HCT116 (cell line): Measurements from ENCODE around the gene EBP. TPM values are rescaled to one million over a fixed set of nuclear protein-coding genes. Genes with fewer than 3 reads are reported as not detected.

Experiments
- ATAC-seq: fragments of 200-7000 bp; cut with Tn5 transposase; 2 replicates; pipeline ENCODE4 v1.9.1; 2020; ENCODE audit warnings: mild to moderate bottlenecking, moderate library complexity
- BruUV-seq: library from RNA; stranded (reverse); fragments of 400-500 nt; replicated peaks from 2 replicates; lab custom pipeline; 2021; lab: Mats Ljungman, UMichigan
- CTCF ChIA-PET: fragments of 300-600 bp; sonication (Branson Sonifier 250); formaldehyde crosslinking; loops from one replicate; lab custom pipeline; 2021; ENCODE audit warnings: antibody characterized with exemption; lab: Charles Lee
- POLR2A ChIA-PET: fragments of 300-600, 350-600 bp; sonication (Branson Sonifier 250); formaldehyde crosslinking; loops from one replicate; lab custom pipeline; 2021; ENCODE audit warnings: antibody characterized with exemption; lab: Charles Lee
- RAD21 ChIA-PET, 2 experiments: fragments of 300-600 bp; sonication (Branson Sonifier 250); formaldehyde crosslinking; loops; one replicate each; lab custom pipeline; 2023; ENCODE audit warnings: low total read pairs in 2 of 2; ENCODE audit not compliant: uncharacterized antibody in 2 of 2, unreplicated experiment in 2 of 2, low non-redundant PET in 1 of 2; lab: Charles Lee
- DNase-seq: peaks from one replicate; pipeline ENCODE4 v3.0.0-alpha.2; 2010; ENCODE audit warnings: low read depth, low spot score
- H2AFZ ChIP-seq: fragments of 200-600 bp; shearing (Covaris generic), sonication (generic); 2 replicates; pipeline ENCODE4 v1.6.1; 2017; ENCODE audit warnings: low read depth, mixed run types, mixed read lengths, antibody characterized with exemption, low read length; ENCODE audit not compliant: poor library complexity, severe bottlenecking
- H3K27ac ChIP-seq: 2 replicates; pipeline ENCODE4 v1.5.1; 2012; ENCODE audit warnings: low read depth, low read length
- H3K27me3 ChIP-seq: fragments of 200-600 bp; sonication (generic); 2 replicates; pipeline ENCODE4 v1.6.1; 2016; ENCODE audit warnings: mixed run types, low read length, mixed read lengths; ENCODE audit not compliant: insufficient read depth
- H3K36me3 ChIP-seq, 2 experiments: fragments of 200-500 bp in 1 of 2; fragments of 200-600 bp in 1 of 2; sonication (Bioruptor generic) in 1 of 2; sonication (generic) in 1 of 2; 2 replicates each; pipeline versions ENCODE4 v1.5.1 to v1.6.1; 2014 to 2016; ENCODE audit warnings: low read length in 2 of 2, inconsistent platforms in 1 of 2, mixed read lengths in 1 of 2, mixed run types in 1 of 2; ENCODE audit not compliant: insufficient read depth in 2 of 2, control insufficient read depth in 1 of 2
- H3K4me1 ChIP-seq, 2 experiments: fragments of 200-600 bp in 1 of 2; sonication (generic) in 1 of 2; 2 replicates each; pipeline versions ENCODE4 v1.5.1 to v1.6.1; 2012 to 2017; ENCODE audit warnings: low read length in 2 of 2, inconsistent platforms in 1 of 2, mild to moderate bottlenecking in 1 of 2, mixed read lengths in 1 of 2, mixed run types in 1 of 2, moderate library complexity in 1 of 2; ENCODE audit not compliant: insufficient read depth in 2 of 2, control insufficient read depth in 1 of 2
- H3K4me2 ChIP-seq: fragments of 200-600 bp; sonication (generic); 2 replicates; pipeline ENCODE4 v1.6.1; 2017; ENCODE audit warnings: mixed run types, low read length, mixed read lengths
- H3K4me3 ChIP-seq, 2 experiments: fragments of 200-600 bp in 1 of 2; sonication (generic) in 1 of 2; replicated peaks in 1 of 2; 2 replicates each; pipeline ENCODE4 v1.5.1; 2011 to 2016; ENCODE audit warnings: low read length in 2 of 2, control low read depth in 1 of 2, low read depth in 1 of 2, mild to moderate bottlenecking in 1 of 2, mixed read lengths in 1 of 2, mixed run types in 1 of 2
- H3K79me2 ChIP-seq: fragments of 200-600 bp; sonication (generic); 2 replicates; pipeline ENCODE4 v1.6.1; 2017; ENCODE audit warnings: mild to moderate bottlenecking, mixed run types, low read length, moderate library complexity, mixed read lengths; ENCODE audit not compliant: insufficient read depth
- H3K9ac ChIP-seq: fragments of 200-600 bp; sonication (generic); 2 replicates; pipeline ENCODE4 v1.6.1; 2016; ENCODE audit warnings: low read length, mixed read lengths
- H3K9me2 ChIP-seq: fragments of 200-600 bp; sonication (generic), shearing (Covaris generic); 2 replicates; pipeline ENCODE4 v1.6.1; 2017; ENCODE audit warnings: mixed run types, mild to moderate bottlenecking, moderate library complexity; ENCODE audit not compliant: insufficient read depth
- H3K9me3 ChIP-seq, 2 experiments: fragments of 200-500 bp in 1 of 2; fragments of 200-600 bp in 1 of 2; sonication (Bioruptor generic) in 1 of 2; sonication (generic) in 1 of 2; 2 replicates each; pipeline ENCODE4 v1.6.1; 2014 to 2017; ENCODE audit warnings: low read length in 2 of 2, mixed read lengths in 2 of 2, inconsistent platforms in 1 of 2, low read depth in 1 of 2, mild to moderate bottlenecking in 1 of 2, mixed run types in 1 of 2, moderate library complexity in 1 of 2; ENCODE audit not compliant: control insufficient read depth in 1 of 2, insufficient read depth in 1 of 2
- H4K20me1 ChIP-seq: fragments of 200-600 bp; sonication (generic), shearing (Covaris generic); 2 replicates; pipeline ENCODE4 v1.6.1; 2017; ENCODE audit warnings: mixed run types, mild to moderate bottlenecking, moderate library complexity; ENCODE audit not compliant: insufficient read depth
- ATF3 ChIP-seq: IDR thresholded peaks from 2 replicates; pipeline ENCODE4 v1.6.1; 2012
- CEBPB ChIP-seq: IDR thresholded peaks from 2 replicates; pipeline ENCODE4 v1.6.1; 2012; ENCODE audit warnings: low read depth
- CTCF ChIP-seq, 3 experiments: fragments of 200-600 bp in 1 of 3; sonication (generic) in 1 of 3; IDR thresholded peaks in 2 of 3; conservative IDR thresholded peaks in 1 of 3; 2 replicates each; pipeline ENCODE4 v1.5.1; 2012 to 2017; ENCODE audit warnings: low read depth in 2 of 3, low read length in 2 of 3, antibody characterized with exemption in 1 of 3, borderline replicate concordance in 1 of 3, control low read depth in 1 of 3, mild to moderate bottlenecking in 1 of 3, mixed read lengths in 1 of 3, mixed run types in 1 of 3, moderate library complexity in 1 of 3; ENCODE audit not compliant: insufficient read depth in 1 of 3
- ELF1 ChIP-seq: IDR thresholded peaks from 2 replicates; pipeline ENCODE4 v1.6.1; 2012; ENCODE audit warnings: low read depth, borderline replicate concordance
- EZH2 ChIP-seq: fragments of 200-600 bp; sonication (generic); IDR thresholded peaks from 2 replicates; pipeline ENCODE4 v1.6.1; 2017; ENCODE audit warnings: antibody characterized with exemption, mixed run types
- JUND ChIP-seq: IDR thresholded peaks from 2 replicates; pipeline ENCODE4 v1.6.1; 2012
- REST ChIP-seq: IDR thresholded peaks from 2 replicates; pipeline ENCODE4 v1.6.1; 2012; ENCODE audit warnings: low read depth
- SP1 ChIP-seq: IDR thresholded peaks from 2 replicates; pipeline ENCODE4 v1.6.1; 2012; ENCODE audit warnings: low read depth
- SRF ChIP-seq: IDR thresholded peaks from 2 replicates; pipeline ENCODE4 v1.6.1; 2012; ENCODE audit warnings: low read depth
- ZBTB33 ChIP-seq: IDR thresholded peaks from 2 replicates; pipeline ENCODE4 v1.6.1; 2011; ENCODE audit warnings: mild to moderate bottlenecking, low read length, moderate library complexity; ENCODE audit not compliant: insufficient replicate concordance; ENCODE audit errors: extremely low read depth
- ZFX ChIP-seq: fragments of 450-650 bp; IDR thresholded peaks from 2 replicates; pipeline ENCODE4 v1.6.1; 2017
- ZNF274 ChIP-seq: fragments of 200-500 bp; sonication (Bioruptor generic); IDR thresholded peaks from 2 replicates; pipeline ENCODE4 v1.6.1; 2014; ENCODE audit warnings: mild to moderate bottlenecking, low read depth, low read length, inconsistent platforms
- intact Hi-C: fragments of 100-400 bp; cut with micrococcal nuclease; formaldehyde crosslinking; loops from 2 replicates; pipeline ENCODE4 v1.10.0; 2022
- total RNA-seq: library from RNA; stranded (reverse); gene quantifications from one replicate; pipeline ENCODE4 v1.2.1, GENCODE V29; 2021; ENCODE audit not compliant: unreplicated experiment

Gene EBP
- total RNA-seq, 1 experiment from 2014 or later: 93.8 TPM

- TF ChIP-seq ZBTB33 (no peak), ZFX (no peak), ELF1 (no peak), JUND (no peak), CEBPB (no peak), EZH2 (no peak)
These were observed 38.0 kb downstream of the EBP start (continued) for GRCh38 chrX:48559636-48560035.

GRCh38 chrX:48560056-48560455 lies 38.4 kb downstream of the EBP start:
- H3K9me3 ChIP-seq: no peaks in the 10 kb centered on the region
- no peak overlapping the region for H2AFZ ChIP-seq
- H3K27me3 ChIP-seq: no peaks in the 10 kb centered on the region
- DNase-seq: no peak
- no peaks in the 10 kb centered on the region for H3K79me2 ChIP-seq
- H4K20me1 ChIP-seq: no peaks in the 10 kb centered on the region
- no peaks in the 10 kb centered on the region for H3K9me2 ChIP-seq
- H3K27ac ChIP-seq: no peak overlapping the region
- no peak overlapping the region for H3K9ac ChIP-seq
- BruUV-seq: no TSS peak
- ATAC-seq: no peak
- RAD21 ChIA-PET: no interaction called here
- intact Hi-C loops: no loop called here
- H3K36me3 ChIP-seq: no peaks in the 10 kb centered on the region
- no peak overlapping the region for H3K4me2 ChIP-seq
- H3K4me3 ChIP-seq: no peak overlapping the region
- POLR2A ChIA-PET: no interaction called here
- no peak for TF ChIP-seq ZFX
- no peak for TF ChIP-seq SRF
- TF ChIP-seq ATF3: no peak
- TF ChIP-seq CTCF (IDR thresholded peaks at IDR 0.05 in 2 of 3, conservative IDR thresholded peaks at IDR 0.05 in 1 of 3; ENCODE audit: borderline replicate concordance in 1 of 3, insufficient read depth in 1 of 3, low read depth in 2 of 3, low read length in 2 of 3): no peak
- no peak for TF ChIP-seq REST
- no peak for TF ChIP-seq SP1
- TF ChIP-seq ZNF274: no peak
- no peak for TF ChIP-seq ELF1
- peaks cover 0 to 9% of the 10 kb centered on the region in 2 experiments; a peak in 2 of 4 replicates for H3K4me1 ChIP-seq
- CTCF ChIA-PET: no interaction called here
